ENCODE results near the gene GLRA3. TPM values are rescaled to one million over a fixed set of nuclear protein-coding genes. Genes with fewer than 3 reads are reported as not detected.

The GLRA3 gene
- polyA plus RNA-seq, 1 donor from 2014 or later = 0.76 TPM

DNA sequence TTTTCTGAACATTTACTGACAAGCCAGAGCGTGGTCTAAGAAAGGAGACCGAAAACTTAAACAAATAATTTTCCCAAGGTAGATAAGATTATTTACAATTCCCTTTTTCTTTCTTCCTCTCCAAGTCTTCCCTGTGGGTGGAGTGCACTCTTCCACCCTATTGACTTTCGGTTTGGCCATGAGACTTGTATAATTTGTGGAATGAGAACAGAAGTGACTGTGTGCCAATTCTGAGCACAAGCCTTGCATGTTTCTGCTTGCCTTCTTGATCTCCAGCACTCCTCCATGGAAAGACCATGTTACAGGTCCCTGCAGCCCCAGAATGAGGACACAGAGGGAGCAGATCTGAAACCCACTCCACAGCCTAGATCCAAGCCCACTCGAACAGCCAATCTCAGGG, 156.8 kb downstream of the GLRA3 start:
- Histone ChIP-seq H3K9ac (ENCODE audit: low read length) (no peak overlapping the region), H3K79me2 (replicated peaks; ENCODE audit: insufficient read depth, low read length) (no peaks in the 10 kb centered on the region)

DNA sequence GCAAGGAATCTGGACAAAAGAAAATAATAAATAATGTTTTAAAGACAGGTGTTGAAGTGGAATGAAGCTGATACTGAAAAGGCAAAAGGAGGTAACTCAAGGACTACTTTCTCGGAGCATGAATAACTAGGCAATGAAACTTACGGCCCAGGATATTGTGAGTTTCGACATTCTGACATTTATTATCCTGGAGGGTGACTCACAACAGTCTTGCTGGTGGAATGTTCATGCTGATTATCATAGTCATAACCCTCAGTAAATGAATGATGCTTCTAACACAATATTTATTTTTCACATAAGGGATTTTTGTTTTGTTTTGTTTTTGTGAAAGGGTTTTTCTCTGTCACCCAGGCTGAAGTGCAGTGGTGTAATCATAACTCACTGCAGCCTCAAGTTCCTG, 159.8 kb downstream of the GLRA3 start:
- H3K36me3 ChIP-seq (ENCODE audit: insufficient read depth, low read length) = no peaks in the 10 kb centered on the region
- H3K79me2 ChIP-seq (replicated peaks; ENCODE audit: insufficient read depth, low read length) = no peaks in the 10 kb centered on the region
- H4K20me1 ChIP-seq (ENCODE audit: insufficient read depth) = no peaks in the 10 kb centered on the region
- no peak overlapping the region for H3K9ac ChIP-seq (ENCODE audit: low read length)
- no peaks in the 10 kb centered on the region for H3K27me3 ChIP-seq (ENCODE audit: insufficient read depth, low read depth, low read length)
- H3K27ac ChIP-seq (ENCODE audit: low read length) = no peak overlapping the region
- no peak overlapping the region for H2AFZ ChIP-seq (ENCODE audit: low read depth, low read length)
- no peaks in the 10 kb centered on the region for H3K9me2 ChIP-seq (ENCODE audit: insufficient read depth, low read length)
- no peak overlapping the region for H3K4me2 ChIP-seq (ENCODE audit: low read length)
- H3K4me3 ChIP-seq (ENCODE audit: low read length) = no peak overlapping the region
- TF ChIP-seq MXI1 (conservative IDR thresholded peaks at IDR 0.05; ENCODE audit: poor library complexity, severe bottlenecking) (no peak), EZH2 (IDR thresholded peaks at IDR 0.05; ENCODE audit: borderline replicate concordance, insufficient read depth, low read length, poor library complexity, severe bottlenecking) (no peak), EP300 (conservative IDR thresholded peaks at IDR 0.05; ENCODE audit: poor library complexity, severe bottlenecking) (no peak), RAD21 (conservative IDR thresholded peaks at IDR 0.05) (no peak), TAF1 (IDR thresholded peaks at IDR 0.05; ENCODE audit: low read depth) (no peak), POLR2AphosphoS5 (IDR thresholded peaks at IDR 0.05) (no peak), SMC3 (conservative IDR thresholded peaks at IDR 0.05; ENCODE audit: poor library complexity) (no peak), CTCF (IDR thresholded peaks at IDR 0.05; ENCODE audit: poor library complexity, severe bottlenecking) (no peak)
- TF ChIP-seq, protein P1, sequence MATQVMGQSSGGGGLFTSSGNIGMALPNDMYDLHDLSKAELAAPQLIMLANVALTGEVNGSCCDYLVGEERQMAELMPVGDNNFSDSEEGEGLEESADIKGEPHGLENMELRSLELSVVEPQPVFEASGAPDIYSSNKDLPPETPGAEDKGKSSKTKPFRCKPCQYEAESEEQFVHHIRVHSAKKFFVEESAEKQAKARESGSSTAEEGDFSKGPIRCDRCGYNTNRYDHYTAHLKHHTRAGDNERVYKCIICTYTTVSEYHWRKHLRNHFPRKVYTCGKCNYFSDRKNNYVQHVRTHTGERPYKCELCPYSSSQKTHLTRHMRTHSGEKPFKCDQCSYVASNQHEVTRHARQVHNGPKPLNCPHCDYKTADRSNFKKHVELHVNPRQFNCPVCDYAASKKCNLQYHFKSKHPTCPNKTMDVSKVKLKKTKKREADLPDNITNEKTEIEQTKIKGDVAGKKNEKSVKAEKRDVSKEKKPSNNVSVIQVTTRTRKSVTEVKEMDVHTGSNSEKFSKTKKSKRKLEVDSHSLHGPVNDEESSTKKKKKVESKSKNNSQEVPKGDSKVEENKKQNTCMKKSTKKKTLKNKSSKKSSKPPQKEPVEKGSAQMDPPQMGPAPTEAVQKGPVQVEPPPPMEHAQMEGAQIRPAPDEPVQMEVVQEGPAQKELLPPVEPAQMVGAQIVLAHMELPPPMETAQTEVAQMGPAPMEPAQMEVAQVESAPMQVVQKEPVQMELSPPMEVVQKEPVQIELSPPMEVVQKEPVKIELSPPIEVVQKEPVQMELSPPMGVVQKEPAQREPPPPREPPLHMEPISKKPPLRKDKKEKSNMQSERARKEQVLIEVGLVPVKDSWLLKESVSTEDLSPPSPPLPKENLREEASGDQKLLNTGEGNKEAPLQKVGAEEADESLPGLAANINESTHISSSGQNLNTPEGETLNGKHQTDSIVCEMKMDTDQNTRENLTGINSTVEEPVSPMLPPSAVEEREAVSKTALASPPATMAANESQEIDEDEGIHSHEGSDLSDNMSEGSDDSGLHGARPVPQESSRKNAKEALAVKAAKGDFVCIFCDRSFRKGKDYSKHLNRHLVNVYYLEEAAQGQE (IDR thresholded peaks at IDR 0.05; ENCODE audit: borderline replicate concordance) = no peak
- H3K9me3 ChIP-seq (ENCODE audit: low read length) = no peaks in the 10 kb centered on the region
- H3F3A ChIP-seq (ENCODE audit: insufficient read depth, low read length, poor library complexity, severe bottlenecking) = no peaks in the 10 kb centered on the region

More for the DNA sequence above, 156.8 kb downstream of the GLRA3 start:
- Histone ChIP-seq H3K4me2 (ENCODE audit: low read length) (no peak overlapping the region), H3K9me3 (ENCODE audit: low read length) (no peaks in the 10 kb centered on the region), H3K27ac (ENCODE audit: low read length) (no peak overlapping the region), H2AFZ (ENCODE audit: low read depth, low read length) (no peak overlapping the region), H3K4me3 (ENCODE audit: low read length) (no peak overlapping the region), H3K27me3 (ENCODE audit: insufficient read depth, low read depth, low read length) (no peaks in the 10 kb centered on the region), H4K20me1 (ENCODE audit: insufficient read depth) (no peaks in the 10 kb centered on the region), H3K9me2 (ENCODE audit: insufficient read depth, low read length) (no peaks in the 10 kb centered on the region), H3K36me3 (ENCODE audit: insufficient read depth, low read length) (no peaks in the 10 kb centered on the region), H3F3A (ENCODE audit: insufficient read depth, low read length, poor library complexity, severe bottlenecking) (no peaks in the 10 kb centered on the region)
- no peak for TF ChIP-seq RAD21 (conservative IDR thresholded peaks at IDR 0.05)
- TF ChIP-seq SMC3 (conservative IDR thresholded peaks at IDR 0.05; ENCODE audit: poor library complexity) = no peak
- TF ChIP-seq, protein P1 (IDR thresholded peaks at IDR 0.05; ENCODE audit: borderline replicate concordance) = no peak
- no peak for TF ChIP-seq POLR2AphosphoS5 (IDR thresholded peaks at IDR 0.05)
- no peak for TF ChIP-seq MXI1 (conservative IDR thresholded peaks at IDR 0.05; ENCODE audit: poor library complexity, severe bottlenecking)
- TF ChIP-seq EZH2 (IDR thresholded peaks at IDR 0.05; ENCODE audit: borderline replicate concordance, insufficient read depth, low read length, poor library complexity, severe bottlenecking) = no peak
- no peak for TF ChIP-seq CTCF (IDR thresholded peaks at IDR 0.05; ENCODE audit: poor library complexity, severe bottlenecking)
- TF ChIP-seq EP300 (conservative IDR thresholded peaks at IDR 0.05; ENCODE audit: poor library complexity, severe bottlenecking) = no peak
